Small intestine (tissue), 7 donors: Measurements from ENCODE around the gene ECT2. TPM values are rescaled to one million over a fixed set of nuclear protein-coding genes. Genes with fewer than 3 reads are reported as not detected.
A peak's percentile ranks its signal among the peaks of the same experiment; 100 is the strongest.

Source experiments
- DNase-seq, 2 donors: peaks; one replicate each; pipeline versions ENCODE4 v3.0.0 to v3.0.0-alpha.2; 2013
- FAIRE-seq: peaks from 2 replicates; lab custom pipeline; 2012; peaks lifted over from hg19 to GRCh38; lab: Jason Lieb, UNC
- H3K27ac ChIP-seq, 3 donors: one replicate each; pipeline ENCODE4 v1.5.1; 2013; ENCODE audit warnings: low read length in 2 of 3, mild to moderate bottlenecking in 2 of 3, control low read depth in 1 of 3, inconsistent platforms in 1 of 3, low read depth in 1 of 3, moderate library complexity in 1 of 3
- H3K27me3 ChIP-seq, 3 donors: one replicate each; pipeline ENCODE4 v1.6.1; 2013; ENCODE audit warnings: low read length in 3 of 3, inconsistent platforms in 1 of 3; ENCODE audit not compliant: control insufficient read depth in 3 of 3, insufficient read depth in 3 of 3
- H3K36me3 ChIP-seq, 3 donors: one replicate each; pipeline ENCODE4 v1.6.1; 2013; ENCODE audit warnings: low read length in 3 of 3, inconsistent platforms in 1 of 3, low read depth in 1 of 3, mild to moderate bottlenecking in 1 of 3, moderate library complexity in 1 of 3; ENCODE audit not compliant: control insufficient read depth in 3 of 3, insufficient read depth in 2 of 3
- H3K4me1 ChIP-seq, 3 donors: one replicate each; pipeline ENCODE4 v1.6.1; 2013; ENCODE audit warnings: low read length in 2 of 3, inconsistent platforms in 1 of 3, low read depth in 1 of 3, mild to moderate bottlenecking in 1 of 3, moderate library complexity in 1 of 3; ENCODE audit not compliant: control insufficient read depth in 3 of 3, insufficient read depth in 2 of 3
- H3K4me3 ChIP-seq, 3 donors: one replicate each; pipeline ENCODE4 v1.5.1; 2013; ENCODE audit warnings: low read length in 3 of 3, control low read depth in 1 of 3, inconsistent platforms in 1 of 3, low read depth in 1 of 3, mild to moderate bottlenecking in 1 of 3, moderate library complexity in 1 of 3
- H3K9me3 ChIP-seq, 2 donors: one replicate each; pipeline ENCODE4 v1.6.1; 2013; ENCODE audit warnings: low read depth in 1 of 2, low read length in 1 of 2; ENCODE audit not compliant: control insufficient read depth in 2 of 2, insufficient read depth in 1 of 2
- WGBS, 3 donors: extraction: QIAGEN DNeasy Blood & Tissue Kit; methylation state at CpG; one replicate each; pipeline ENCODE4 v1.1.7; 2013; 5-methylcytosine and 5-hydroxymethylcytosine counted together
- polyA plus RNA-seq, 4 donors: library from polyadenylated mRNA; stranded (reverse) in 3 of 4; unstranded in 1 of 4; fragments of 200-250 nt in 3 of 4; fragments of 120-200 nt in 1 of 4; gene quantifications; one replicate each; pipeline versions ENCODE4 v1.2.1 to v1.2.3, GENCODE V29; 2013
- donor health status: healthy with polysubstance abuse.
- donor health status: control.
- donor health status: control.
- donor health status: Bipolar disorder and iron deficiency.
- donor health status: healthy.

ECT2 gene
- polyA plus RNA-seq, 4 donors: 3.0 to 16.8 (median 9.8) TPM

GRCh38 chr3:172707967-172708366 lies 42.6 kb upstream of the ECT2 start:
- Histone ChIP-seq H3K9me3 (no peaks in the 10 kb centered on the region), H3K36me3 (no peaks in the 10 kb centered on the region), H3K4me3 (no peak overlapping the region), H3K4me1 (peaks cover 2 to 24% (median 4%) of the 10 kb centered on the region in 3 donors), H3K27ac (no peak overlapping the region), H3K27me3 (no peaks in the 10 kb centered on the region)
- FAIRE-seq (no peak), DNase-seq (no peak)
- 47 to 82% (median 74%) methylated on average over 1 of the region's 1 CpG for WGBS, 3 donors

DNA sequence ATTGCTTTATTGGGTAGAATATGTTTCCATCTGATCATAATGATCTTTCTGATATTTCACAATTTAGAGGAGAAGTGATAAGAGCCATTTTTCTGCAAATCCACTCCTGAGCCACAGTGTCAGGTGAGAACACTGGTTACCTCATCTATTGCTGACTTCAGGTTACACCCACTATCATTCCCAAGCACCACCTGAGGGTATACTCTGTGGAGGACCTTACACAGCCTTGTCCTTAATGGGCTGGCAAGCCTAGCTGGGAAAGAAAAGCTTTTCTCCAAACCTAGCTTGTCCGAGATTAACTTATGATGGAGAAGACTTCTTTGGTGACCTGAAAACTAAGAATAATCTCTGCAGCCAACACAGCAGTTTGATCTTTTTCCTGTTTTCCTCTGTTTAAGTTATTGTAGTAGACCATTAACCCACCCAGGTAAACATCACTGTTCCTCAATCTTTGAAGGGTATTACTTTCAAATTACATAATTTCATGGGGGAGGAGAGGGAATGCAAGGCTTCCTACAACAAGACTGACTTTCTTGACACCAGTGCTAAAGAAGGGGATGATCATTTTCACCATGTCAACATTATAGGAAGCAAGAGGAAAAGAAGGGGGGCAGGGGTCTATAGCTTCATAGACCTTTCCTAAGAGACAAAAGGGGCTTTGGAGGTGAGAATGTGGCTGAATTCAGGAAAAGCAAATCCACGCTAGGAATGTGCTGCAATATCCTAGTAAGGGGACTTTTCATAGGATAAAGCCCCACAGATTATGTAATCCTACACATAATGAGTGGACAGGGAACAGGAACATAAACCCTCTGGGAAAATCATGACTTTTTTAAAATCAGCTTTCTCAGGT lies 41.4 kb upstream of the ECT2 start:
- Histone ChIP-seq H3K9me3 (no peaks in the 10 kb centered on the region), H3K27ac (peak overlapping the region in 1 of 3 donors; percentile 40), H3K27me3 (no peaks in the 10 kb centered on the region), H3K4me1 (peaks cover 2 to 24% (median 4%) of the 10 kb centered on the region in 3 donors), H3K36me3 (no peaks in the 10 kb centered on the region), H3K4me3 (no peak overlapping the region)
- FAIRE-seq (no peak), DNase-seq (peak in 1 of 2 donors; percentile 50)
- WGBS, 3 donors: 83 to 91% (median 86%) methylated on average over 2 of the region's 2 CpGs

- Histone ChIP-seq H3K27me3 (no peaks in the 10 kb centered on the region), H3K36me3 (no peaks in the 10 kb centered on the region), H3K27ac (peak overlapping the region; percentile 74 to 94 (median 93)), H3K4me1 (peaks cover 2 to 24% (median 4%) of the 10 kb centered on the region in 3 donors), H3K9me3 (no peaks in the 10 kb centered on the region), H3K4me3 (peak overlapping the region; percentile 76 to 96 (median 88))
- FAIRE-seq (no peak), DNase-seq (peak; percentile 39 to 53)
- 1 to 3% (median 2%) methylated on average over 17 of the region's 17 CpGs for WGBS, 3 donors
Observed at GRCh38 chr3:172709774-172710663, 40.5 kb upstream of the ECT2 start.

GRCh38 chr3:172710664-172711453 lies 39.7 kb upstream of the ECT2 start, which contains the start of gene NCEH1:
Gene NCEH1 (minus strand): TSS chr3:172711067. CDS start chr3:172710984, 83 bp downstream.
- Histone ChIP-seq H3K4me1 (peaks cover 2 to 24% (median 4%) of the 10 kb centered on the region in 3 donors), H3K27me3 (no peaks in the 10 kb centered on the region), H3K4me3 (peak within 1 kb of the TSS; percentile 76 to 96 (median 88)), H3K9me3 (no peaks in the 10 kb centered on the region), H3K36me3 (no peaks in the 10 kb centered on the region), H3K27ac (peak within 1 kb of the TSS; percentile 74 to 94 (median 93))
- DNase-seq: peak; percentile 93 to 95
- WGBS, 3 donors: 0% methylated on average over 40 to 41 of the region's 41 CpGs
- FAIRE-seq: no peak

GRCh38 chr3:172711454-172711795 lies 39.1 kb upstream of the ECT2 start:
- Histone ChIP-seq H3K27me3 (no peaks in the 10 kb centered on the region), H3K27ac (peak overlapping the region in 2 of 3 donors; percentile 93 to 94), H3K36me3 (no peaks in the 10 kb centered on the region), H3K9me3 (no peaks in the 10 kb centered on the region), H3K4me1 (peaks cover 2 to 24% (median 4%) of the 10 kb centered on the region in 3 donors), H3K4me3 (peak overlapping the region; percentile 9 to 96 (median 88))
- DNase-seq: peak; percentile 71 to 72
- FAIRE-seq: no peak
- WGBS, 3 donors: 10 to 24% (median 11%) methylated on average over 2 of the region's 2 CpGs

- 84 to 92% (median 85%) methylated on average over 3 of the region's 3 CpGs for WGBS, 3 donors
- Histone ChIP-seq H3K4me1 (peaks cover 2 to 24% (median 4%) of the 10 kb centered on the region in 3 donors), H3K27ac (no peak overlapping the region), H3K9me3 (peaks cover 0 to 6% of the 10 kb centered on the region in 2 donors), H3K4me3 (no peak overlapping the region), H3K36me3 (no peaks in the 10 kb centered on the region), H3K27me3 (no peaks in the 10 kb centered on the region)
- FAIRE-seq (no peak), DNase-seq (no peak)
Observed at GRCh38 chr3:172713316-172713715, 37.2 kb upstream of the ECT2 start.

DNA sequence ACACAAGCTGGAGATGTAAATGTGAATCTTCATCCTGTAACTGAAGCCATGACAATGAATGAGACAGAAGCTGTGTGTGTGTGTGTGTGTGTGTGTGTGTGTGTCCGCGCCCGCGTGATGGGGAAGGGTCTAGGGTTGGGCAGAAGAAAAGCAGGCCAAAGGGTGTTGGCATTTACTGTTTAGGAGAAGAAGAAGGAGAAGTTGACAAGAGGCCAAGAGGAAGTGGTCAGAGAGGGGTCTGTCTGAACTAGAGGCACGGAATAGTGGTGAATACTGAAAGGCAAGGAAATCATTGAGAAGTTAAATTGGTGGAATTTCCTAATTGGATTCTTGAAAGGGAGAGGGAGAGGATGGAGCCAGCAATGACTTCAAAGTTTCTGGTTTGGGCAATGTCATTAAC lies 34.0 kb upstream of the ECT2 start:
- Histone ChIP-seq H3K4me1 (peaks cover 0 to 5% (median 0%) of the 10 kb centered on the region in 3 donors), H3K36me3 (no peaks in the 10 kb centered on the region), H3K4me3 (no peak overlapping the region), H3K27ac (no peak overlapping the region), H3K9me3 (peaks cover 0 to 18% of the 10 kb centered on the region in 2 donors), H3K27me3 (no peaks in the 10 kb centered on the region)
- DNase-seq (no peak), FAIRE-seq (no peak)
- WGBS, 3 donors: 50 to 79% (median 67%) methylated on average over 5 of the region's 5 CpGs
